Esophagus squamous epithelium (tissue), 4 donors: Measurements from ENCODE around the gene BUD31.

Experiments used
- CTCF ChIP-seq, 6 experiments: fragments of 450-650 bp in 4 of 6; fragments of 200-600 bp in 2 of 6; sonication (generic) in 2 of 6; IDR thresholded peaks; one replicate each; pipeline ENCODE4 v1.5.1; 2016 to 2019; ENCODE audit warnings: antibody characterized with exemption in 6 of 6, mild to moderate bottlenecking in 4 of 6, moderate library complexity in 4 of 6
- POLR2A ChIP-seq, 4 donors: fragments of 450-650 bp; IDR thresholded peaks; one replicate each; pipeline ENCODE4 v1.6.1; 2017; ENCODE audit warnings: antibody characterized with exemption in 4 of 4, mild to moderate bottlenecking in 4 of 4, moderate library complexity in 3 of 4

GRCh38 chr7:99453105-99453504 is 44.3 kb downstream of the BUD31 start:
- TF ChIP-seq CTCF (IDR thresholded peaks at IDR 0.05) (no peak), POLR2A (IDR thresholded peaks at IDR 0.05) (no peak)
